Measurements from ENCODE around the gene CAST. TPM values are rescaled to one million over a fixed set of nuclear protein-coding genes. Genes with fewer than 3 reads are reported as not detected.

The CAST gene
- total RNA-seq, 4 donors from 2014 or later, result 381 to 577 (median 400) TPM

DNA sequence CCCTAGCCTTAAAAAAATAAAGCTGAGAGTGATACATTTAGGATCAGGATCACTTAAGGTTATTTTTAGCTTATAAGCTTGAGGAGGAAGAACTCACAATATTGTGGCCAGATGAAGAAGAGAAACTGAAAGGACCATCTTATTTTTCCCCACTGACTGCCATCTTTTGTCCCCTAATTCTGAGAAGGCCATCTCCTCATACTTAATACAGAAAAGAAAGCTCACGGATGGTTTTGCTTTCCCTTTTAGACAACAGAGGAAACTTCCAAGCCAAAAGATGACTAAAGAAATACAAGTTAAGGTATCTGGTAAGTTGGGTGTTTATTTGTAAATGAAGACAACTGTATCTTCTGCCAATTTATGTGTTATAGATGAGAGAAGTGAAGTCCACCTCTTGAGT is 109.2 kb downstream of the CAST start:
- WGBS, result 73% methylated on average over 1 of the region's 1 CpG

DNA sequence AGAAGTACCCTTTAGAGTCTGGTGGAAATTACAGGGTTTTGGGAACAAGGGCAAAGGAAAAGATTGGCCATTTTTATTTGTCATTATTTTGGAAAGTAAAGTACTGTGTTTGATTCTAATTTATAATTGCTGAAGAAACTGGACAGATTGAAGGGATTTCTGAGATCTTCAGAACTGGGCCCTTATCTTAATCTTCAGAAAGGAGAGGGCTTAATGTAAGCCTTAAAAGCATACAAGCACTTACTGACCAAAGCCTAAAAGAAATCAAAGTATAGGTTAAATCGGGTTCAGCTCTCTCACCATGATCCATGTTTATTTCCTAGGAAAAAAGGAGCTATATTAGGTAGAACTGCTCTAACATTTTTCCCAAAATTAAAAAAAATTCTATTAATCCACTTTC is 109.9 kb downstream of the CAST start:
- 68% methylated on average over 1 of the region's 1 CpG for WGBS
- H3K4me3 ChIP-seq, result no peak overlapping the region
- DNase-seq (ENCODE audit: low spot score in 2 of 2), result no peak
- TF ChIP-seq EP300 (IDR thresholded peaks at IDR 0.05), result no peak
- TF ChIP-seq POLR2AphosphoS5 (IDR thresholded peaks at IDR 0.05), result no peak
- TF ChIP-seq, protein P1, sequence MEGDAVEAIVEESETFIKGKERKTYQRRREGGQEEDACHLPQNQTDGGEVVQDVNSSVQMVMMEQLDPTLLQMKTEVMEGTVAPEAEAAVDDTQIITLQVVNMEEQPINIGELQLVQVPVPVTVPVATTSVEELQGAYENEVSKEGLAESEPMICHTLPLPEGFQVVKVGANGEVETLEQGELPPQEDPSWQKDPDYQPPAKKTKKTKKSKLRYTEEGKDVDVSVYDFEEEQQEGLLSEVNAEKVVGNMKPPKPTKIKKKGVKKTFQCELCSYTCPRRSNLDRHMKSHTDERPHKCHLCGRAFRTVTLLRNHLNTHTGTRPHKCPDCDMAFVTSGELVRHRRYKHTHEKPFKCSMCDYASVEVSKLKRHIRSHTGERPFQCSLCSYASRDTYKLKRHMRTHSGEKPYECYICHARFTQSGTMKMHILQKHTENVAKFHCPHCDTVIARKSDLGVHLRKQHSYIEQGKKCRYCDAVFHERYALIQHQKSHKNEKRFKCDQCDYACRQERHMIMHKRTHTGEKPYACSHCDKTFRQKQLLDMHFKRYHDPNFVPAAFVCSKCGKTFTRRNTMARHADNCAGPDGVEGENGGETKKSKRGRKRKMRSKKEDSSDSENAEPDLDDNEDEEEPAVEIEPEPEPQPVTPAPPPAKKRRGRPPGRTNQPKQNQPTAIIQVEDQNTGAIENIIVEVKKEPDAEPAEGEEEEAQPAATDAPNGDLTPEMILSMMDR (IDR thresholded peaks at IDR 0.05), result no peak
- TF ChIP-seq POLR2A (IDR thresholded peaks at IDR 0.05), result no peak
- H3K27me3 ChIP-seq, result no peaks in the 10 kb centered on the region
- H3K4me1 ChIP-seq, result no peaks in the 10 kb centered on the region
- no peaks in the 10 kb centered on the region for H3K9me3 ChIP-seq
- no peak overlapping the region for H3K27ac ChIP-seq
- H3K36me3 ChIP-seq, result peaks cover 93% of the 10 kb centered on the region

More for the DNA sequence above, 109.2 kb downstream of the CAST start:
- H3K36me3 ChIP-seq, result peaks cover 93% of the 10 kb centered on the region
- TF ChIP-seq, protein P1 (IDR thresholded peaks at IDR 0.05), result no peak
- TF ChIP-seq POLR2AphosphoS5 (IDR thresholded peaks at IDR 0.05), result no peak
- no peak for TF ChIP-seq POLR2A (IDR thresholded peaks at IDR 0.05)
- no peak for TF ChIP-seq EP300 (IDR thresholded peaks at IDR 0.05)
- no peaks in the 10 kb centered on the region for H3K9me3 ChIP-seq
- H3K4me1 ChIP-seq, result no peaks in the 10 kb centered on the region
- H3K27me3 ChIP-seq, result no peaks in the 10 kb centered on the region
- no peak for DNase-seq (ENCODE audit: low spot score in 2 of 2)
- no peak overlapping the region for H3K27ac ChIP-seq
- H3K4me3 ChIP-seq, result no peak overlapping the region

DNA sequence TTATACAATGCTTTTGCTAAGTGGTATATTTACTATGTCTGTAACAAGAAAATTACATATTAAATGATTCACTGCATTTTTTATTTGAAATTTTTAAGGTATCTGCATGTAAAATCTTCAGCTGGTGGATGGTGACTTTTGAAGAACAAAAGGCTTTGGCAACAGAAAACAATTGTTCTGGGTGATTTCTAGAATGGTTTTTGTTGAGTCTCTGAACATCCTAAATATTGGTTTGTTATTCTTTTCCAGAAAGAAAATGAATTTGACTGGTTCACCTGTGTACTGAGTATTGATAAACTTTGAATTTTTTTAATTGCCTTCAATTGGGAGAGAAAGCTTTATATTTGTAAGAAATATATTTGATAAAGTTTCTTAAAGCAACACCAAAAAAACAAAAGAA is 110.4 kb downstream of the CAST start:
- H3K27me3 ChIP-seq, result no peaks in the 10 kb centered on the region
- no peaks in the 10 kb centered on the region for H3K9me3 ChIP-seq
- no peak overlapping the region for H3K27ac ChIP-seq
- no peaks in the 10 kb centered on the region for H3K4me1 ChIP-seq
- H3K4me3 ChIP-seq, result no peak overlapping the region
- DNase-seq (ENCODE audit: low spot score in 2 of 2), result no peak
- peaks cover 91% of the 10 kb centered on the region for H3K36me3 ChIP-seq
- TF ChIP-seq POLR2AphosphoS5 (IDR thresholded peaks at IDR 0.05) (no peak), POLR2A (IDR thresholded peaks at IDR 0.05) (no peak), EP300 (IDR thresholded peaks at IDR 0.05) (no peak)
- TF ChIP-seq, protein P1 (IDR thresholded peaks at IDR 0.05), result no peak

DNA sequence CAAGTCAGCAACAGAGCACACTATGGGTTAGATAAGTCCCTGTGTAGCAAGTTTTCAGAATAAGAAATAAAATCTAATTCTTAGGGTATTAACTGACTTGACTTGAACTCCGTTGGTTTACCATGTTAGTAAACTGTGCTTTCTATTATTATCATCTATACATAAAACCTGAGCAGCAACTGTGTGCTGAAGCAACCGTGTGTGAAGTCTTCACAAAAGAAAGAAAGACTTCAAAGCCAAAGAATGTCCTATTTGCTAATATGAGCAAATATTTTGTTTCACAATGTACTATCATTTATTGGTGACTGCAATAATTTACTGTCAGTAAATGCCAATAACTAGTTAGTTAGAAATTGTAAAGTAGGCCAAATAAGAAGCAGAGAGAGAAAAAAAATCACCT is 112.9 kb downstream of the CAST start:
- Histone ChIP-seq H3K27ac (no peak overlapping the region), H3K4me3 (no peak overlapping the region), H3K9me3 (no peaks in the 10 kb centered on the region), H3K4me1 (peaks cover 16% of the 10 kb centered on the region), H3K27me3 (no peaks in the 10 kb centered on the region), H3K36me3 (peaks cover 87% of the 10 kb centered on the region)
- no peak for DNase-seq (ENCODE audit: low spot score in 2 of 2)
- TF ChIP-seq EP300 (IDR thresholded peaks at IDR 0.05), result no peak
- TF ChIP-seq, protein P1 (IDR thresholded peaks at IDR 0.05), result no peak
- 63% methylated on average over 2 of the region's 2 CpGs for WGBS

DNA sequence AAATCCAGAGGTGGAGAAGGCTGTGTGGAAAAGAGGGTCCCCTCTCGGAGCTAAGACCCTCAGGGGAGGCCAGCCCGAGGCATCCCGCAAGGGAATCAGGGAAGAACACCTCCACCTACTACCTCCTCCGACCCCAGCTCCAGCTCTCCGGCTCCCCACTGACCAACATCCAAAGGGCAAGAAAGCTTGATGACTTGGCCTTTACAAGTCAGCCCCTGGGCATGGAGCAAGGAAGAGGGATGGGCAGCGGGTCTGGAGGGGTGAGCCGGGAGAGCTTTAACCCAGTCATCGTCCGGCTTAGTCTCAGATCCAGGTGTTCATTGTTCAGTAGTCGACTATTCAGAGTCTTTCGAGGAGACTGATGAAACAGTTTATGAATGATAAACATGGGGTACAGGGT is 113.5 kb downstream of the CAST start:
- Histone ChIP-seq H3K9me3 (no peaks in the 10 kb centered on the region), H3K27me3 (no peaks in the 10 kb centered on the region), H3K4me3 (no peak overlapping the region), H3K4me1 (peaks cover 23% of the 10 kb centered on the region), H3K36me3 (peaks cover 80% of the 10 kb centered on the region), H3K27ac (no peak overlapping the region)
- WGBS, result 97% methylated on average over 11 of the region's 11 CpGs
- DNase-seq (ENCODE audit: low spot score in 2 of 2), result no peak
- TF ChIP-seq, protein P1 (IDR thresholded peaks at IDR 0.05), result no peak
- TF ChIP-seq POLR2A (IDR thresholded peaks at IDR 0.05) (no peak), POLR2AphosphoS5 (IDR thresholded peaks at IDR 0.05) (no peak), EP300 (IDR thresholded peaks at IDR 0.05) (no peak)

Measured in suprapubic skin (tissue), 4 donors.